Panc1 (cell line): Measurements from ENCODE around the gene GPR26. TPM values are rescaled to one million over a fixed set of nuclear protein-coding genes. Genes with fewer than 3 reads are reported as not detected.

ENCODE experiments used
- ATAC-seq: fragments of 200-7000 bp; cut with Tn5 transposase; 2 replicates; pipeline ENCODE4 v1.9.1; 2020; ENCODE audit warnings: mild to moderate bottlenecking, moderate library complexity
- BruUV-seq: library from RNA; stranded (reverse); fragments of 400-500 nt; replicated peaks from 2 replicates; lab custom pipeline; 2021; lab: Mats Ljungman, UMichigan
- CTCF ChIA-PET: fragments of 300-600 bp; sonication (Branson Sonifier 250); formaldehyde crosslinking; loops from one replicate; lab custom pipeline; 2022; ENCODE audit warnings: antibody characterized with exemption; lab: Charles Lee
- POLR2A ChIA-PET: fragments of 300-600 bp; sonication (Branson Sonifier 250); formaldehyde crosslinking; loops from one replicate; lab custom pipeline; 2022; ENCODE audit warnings: antibody characterized with exemption; lab: Charles Lee
- DNase-seq: peaks from one replicate; pipeline ENCODE4 v3.0.0-alpha.2; 2010; ENCODE audit warnings: low read depth, low spot score
- H3K27ac ChIP-seq: 2 replicates; pipeline ENCODE4 v1.5.1; 2011; ENCODE audit warnings: mild to moderate bottlenecking, low read length, inconsistent platforms
- H3K27me3 ChIP-seq: fragments of 200-500 bp; sonication (Bioruptor generic); 2 replicates; pipeline ENCODE4 v1.6.0; 2014; ENCODE audit warnings: low read length, inconsistent platforms; ENCODE audit not compliant: control insufficient read depth, insufficient read depth
- H3K36me3 ChIP-seq: fragments of 200-500 bp; sonication (Bioruptor generic); 2 replicates; pipeline ENCODE4 v1.5.1; 2014; ENCODE audit warnings: inconsistent platforms, mild to moderate bottlenecking, low read length, moderate library complexity; ENCODE audit not compliant: control insufficient read depth, insufficient read depth
- H3K4me1 ChIP-seq: 2 replicates; pipeline ENCODE4 v1.5.1; 2011; ENCODE audit warnings: inconsistent platforms, mild to moderate bottlenecking, low read length, moderate library complexity; ENCODE audit not compliant: control insufficient read depth, insufficient read depth
- H3K4me3 ChIP-seq, 2 experiments: 2 replicates each; pipeline ENCODE4 v1.5.1; 2011 to 2012; ENCODE audit warnings: low read depth in 2 of 2, low read length in 2 of 2, mild to moderate bottlenecking in 2 of 2, inconsistent platforms in 1 of 2, moderate library complexity in 1 of 2
- H3K9me3 ChIP-seq: fragments of 200-500 bp; sonication (Bioruptor generic); 2 replicates; pipeline ENCODE4 v1.5.1; 2014; ENCODE audit warnings: low read depth, mild to moderate bottlenecking, inconsistent platforms, low read length, moderate library complexity; ENCODE audit not compliant: control insufficient read depth, insufficient read depth
- POLR2AphosphoS5 ChIP-seq: IDR thresholded peaks from 2 replicates; pipeline ENCODE4 v1.6.1; 2012; ENCODE audit warnings: mild to moderate bottlenecking, low read depth, low read length, moderate library complexity
- SIN3A ChIP-seq: IDR thresholded peaks from 2 replicates; pipeline ENCODE4 v1.6.1; 2012; ENCODE audit warnings: low read depth, mild to moderate bottlenecking, low read length, moderate library complexity, borderline replicate concordance; ENCODE audit not compliant: insufficient read depth
- TCF7L2 ChIP-seq: IDR thresholded peaks from 2 replicates; pipeline ENCODE4 v1.6.1; 2011; ENCODE audit warnings: mild to moderate bottlenecking, low read depth, low read length, inconsistent platforms
- in situ Hi-C: cut with HindIII; loops from 2 replicates; pipeline ENCODE4 v1.10.0; 2016; ENCODE audit warnings: low sequenced_read_pairs, low pct_unique_long_range_greater_than_20kb
- intact Hi-C: fragments of 100-400 bp; cut with micrococcal nuclease; formaldehyde crosslinking; loops from one replicate; pipeline ENCODE4 v1.10.0; 2022; ENCODE audit not compliant: unreplicated experiment
- total RNA-seq: library from RNA; stranded (reverse); gene quantifications from one replicate; pipeline ENCODE4 v1.2.1, GENCODE V29; 2021; ENCODE audit not compliant: unreplicated experiment
- TF ChIP-seq, protein P1 (sequence below), 2 experiments: IDR thresholded peaks; 2 replicates each; pipeline ENCODE4 v1.6.1; 2011 to 2012; ENCODE audit warnings: low read depth in 2 of 2, control low read depth in 1 of 2, low read length in 1 of 2, mild to moderate bottlenecking in 1 of 2, moderate library complexity in 1 of 2; ENCODE audit not compliant: insufficient read depth in 1 of 2
- TF ChIP-seq, protein P2 (sequence below): fragments of 450-650 bp; IDR thresholded peaks from 2 replicates; pipeline ENCODE4 v1.5.1; 2017; ENCODE audit warnings: mild to moderate bottlenecking

GPR26 gene
- total RNA-seq, 1 experiment from 2014 or later: not detected

DNA sequence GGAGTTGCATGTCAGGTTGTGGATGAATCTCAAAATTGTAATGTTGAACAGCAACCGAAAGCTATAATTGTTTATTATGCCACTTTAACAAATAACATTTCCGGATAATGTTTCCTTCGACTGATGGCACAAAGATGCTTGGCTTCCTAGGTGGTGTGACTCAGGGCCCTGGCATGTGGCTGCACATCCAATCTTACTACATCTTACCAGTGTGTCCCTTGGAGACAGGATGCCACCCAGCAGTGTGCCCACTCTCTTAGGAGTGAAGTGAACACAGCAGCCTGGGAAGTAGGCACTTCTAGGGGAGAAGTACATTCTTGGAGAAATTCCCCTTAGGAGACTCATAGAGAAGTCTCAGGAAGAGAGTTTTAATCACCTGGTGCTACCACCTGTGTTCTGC, 33.0 kb upstream of the GPR26 start:
- DNase-seq: no peak
- H3K9me3 ChIP-seq: no peaks in the 10 kb centered on the region
- no peak overlapping the region for H3K27ac ChIP-seq
- BruUV-seq: no TSS peak
- CTCF ChIA-PET: no interaction called here
- ATAC-seq: no peak
- intact Hi-C loops (no loop called here), in situ Hi-C loops (no loop called here)
- H3K4me1 ChIP-seq: no peaks in the 10 kb centered on the region
- peaks cover 12% of the 10 kb centered on the region; the same call in 1 of the 2 replicates for H3K27me3 ChIP-seq
- no peaks in the 10 kb centered on the region for H3K36me3 ChIP-seq
- TF ChIP-seq, protein P1, sequence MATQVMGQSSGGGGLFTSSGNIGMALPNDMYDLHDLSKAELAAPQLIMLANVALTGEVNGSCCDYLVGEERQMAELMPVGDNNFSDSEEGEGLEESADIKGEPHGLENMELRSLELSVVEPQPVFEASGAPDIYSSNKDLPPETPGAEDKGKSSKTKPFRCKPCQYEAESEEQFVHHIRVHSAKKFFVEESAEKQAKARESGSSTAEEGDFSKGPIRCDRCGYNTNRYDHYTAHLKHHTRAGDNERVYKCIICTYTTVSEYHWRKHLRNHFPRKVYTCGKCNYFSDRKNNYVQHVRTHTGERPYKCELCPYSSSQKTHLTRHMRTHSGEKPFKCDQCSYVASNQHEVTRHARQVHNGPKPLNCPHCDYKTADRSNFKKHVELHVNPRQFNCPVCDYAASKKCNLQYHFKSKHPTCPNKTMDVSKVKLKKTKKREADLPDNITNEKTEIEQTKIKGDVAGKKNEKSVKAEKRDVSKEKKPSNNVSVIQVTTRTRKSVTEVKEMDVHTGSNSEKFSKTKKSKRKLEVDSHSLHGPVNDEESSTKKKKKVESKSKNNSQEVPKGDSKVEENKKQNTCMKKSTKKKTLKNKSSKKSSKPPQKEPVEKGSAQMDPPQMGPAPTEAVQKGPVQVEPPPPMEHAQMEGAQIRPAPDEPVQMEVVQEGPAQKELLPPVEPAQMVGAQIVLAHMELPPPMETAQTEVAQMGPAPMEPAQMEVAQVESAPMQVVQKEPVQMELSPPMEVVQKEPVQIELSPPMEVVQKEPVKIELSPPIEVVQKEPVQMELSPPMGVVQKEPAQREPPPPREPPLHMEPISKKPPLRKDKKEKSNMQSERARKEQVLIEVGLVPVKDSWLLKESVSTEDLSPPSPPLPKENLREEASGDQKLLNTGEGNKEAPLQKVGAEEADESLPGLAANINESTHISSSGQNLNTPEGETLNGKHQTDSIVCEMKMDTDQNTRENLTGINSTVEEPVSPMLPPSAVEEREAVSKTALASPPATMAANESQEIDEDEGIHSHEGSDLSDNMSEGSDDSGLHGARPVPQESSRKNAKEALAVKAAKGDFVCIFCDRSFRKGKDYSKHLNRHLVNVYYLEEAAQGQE (IDR thresholded peaks at IDR 0.05; ENCODE audit: insufficient read depth in 1 of 2, low read depth in 2 of 2, low read length in 1 of 2): no peak
- TF ChIP-seq TCF7L2: no peak
- TF ChIP-seq, protein P2, sequence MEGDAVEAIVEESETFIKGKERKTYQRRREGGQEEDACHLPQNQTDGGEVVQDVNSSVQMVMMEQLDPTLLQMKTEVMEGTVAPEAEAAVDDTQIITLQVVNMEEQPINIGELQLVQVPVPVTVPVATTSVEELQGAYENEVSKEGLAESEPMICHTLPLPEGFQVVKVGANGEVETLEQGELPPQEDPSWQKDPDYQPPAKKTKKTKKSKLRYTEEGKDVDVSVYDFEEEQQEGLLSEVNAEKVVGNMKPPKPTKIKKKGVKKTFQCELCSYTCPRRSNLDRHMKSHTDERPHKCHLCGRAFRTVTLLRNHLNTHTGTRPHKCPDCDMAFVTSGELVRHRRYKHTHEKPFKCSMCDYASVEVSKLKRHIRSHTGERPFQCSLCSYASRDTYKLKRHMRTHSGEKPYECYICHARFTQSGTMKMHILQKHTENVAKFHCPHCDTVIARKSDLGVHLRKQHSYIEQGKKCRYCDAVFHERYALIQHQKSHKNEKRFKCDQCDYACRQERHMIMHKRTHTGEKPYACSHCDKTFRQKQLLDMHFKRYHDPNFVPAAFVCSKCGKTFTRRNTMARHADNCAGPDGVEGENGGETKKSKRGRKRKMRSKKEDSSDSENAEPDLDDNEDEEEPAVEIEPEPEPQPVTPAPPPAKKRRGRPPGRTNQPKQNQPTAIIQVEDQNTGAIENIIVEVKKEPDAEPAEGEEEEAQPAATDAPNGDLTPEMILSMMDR: no peak
- no peak for TF ChIP-seq POLR2AphosphoS5
- no peak for TF ChIP-seq SIN3A
- H3K4me3 ChIP-seq: no peak overlapping the region
- POLR2A ChIA-PET: interaction anchor here (0.6 kb wide), 1 partner anchor 1354 kb away, joined by 4 read pairs; no protein-coding TSS in a partner anchor

DNA sequence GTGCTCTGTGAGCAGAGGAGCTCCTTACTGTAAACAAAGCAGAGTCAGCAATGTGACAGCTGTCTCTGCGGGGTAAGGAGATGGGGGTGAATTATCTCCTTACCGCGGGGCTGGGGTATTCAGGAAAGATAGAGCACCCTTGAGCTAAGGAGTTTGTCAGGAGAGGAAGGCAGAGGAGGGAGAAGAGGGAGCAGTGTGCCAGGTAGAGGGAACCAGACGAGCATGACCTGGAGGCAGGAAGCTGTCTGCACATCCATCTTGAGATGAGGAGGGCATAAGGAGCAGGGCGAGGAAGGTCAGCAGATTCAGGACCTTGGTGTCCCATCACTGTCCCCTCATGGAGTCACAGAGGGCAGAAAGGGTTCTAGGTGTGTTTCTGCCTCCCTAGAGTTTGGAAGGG, 32.5 kb upstream of the GPR26 start:
- ChIA-PET POLR2A (interaction anchor here (0.6 kb wide), 1 partner anchor 1355 kb away, joined by 4 read pairs; no protein-coding TSS in a partner anchor), CTCF (interaction anchor here (0.7 kb wide), 1 partner anchor 702 kb away, joined by 3 read pairs; no protein-coding TSS in a partner anchor)
- BruUV-seq: no TSS peak
- ATAC-seq (no peak), DNase-seq (no peak)
- in situ Hi-C loops (no loop called here), intact Hi-C loops (no loop called here)
- no peak overlapping the region for H3K27ac ChIP-seq
- H3K36me3 ChIP-seq: no peaks in the 10 kb centered on the region
- no peak overlapping the region for H3K4me3 ChIP-seq
- no peak for TF ChIP-seq TCF7L2
- TF ChIP-seq, protein P2: no peak
- TF ChIP-seq SIN3A: no peak
- TF ChIP-seq, protein P1 (IDR thresholded peaks at IDR 0.05; ENCODE audit: insufficient read depth in 1 of 2, low read depth in 2 of 2, low read length in 1 of 2): no peak
- no peak for TF ChIP-seq POLR2AphosphoS5
- no peaks in the 10 kb centered on the region for H3K4me1 ChIP-seq
- peaks cover 17% of the 10 kb centered on the region for H3K27me3 ChIP-seq
- no peaks in the 10 kb centered on the region for H3K9me3 ChIP-seq
